ENCODE measurements around the gene NDUFB11.

GRCh38 chrX:47177079-47177478 lies 32.6 kb upstream of the NDUFB11 start:
- TF ChIP-seq CTCF (conservative IDR thresholded peaks at IDR 0.05; ENCODE audit: low read length): no peak
- TF ChIP-seq EZH2phosphoT487 (IDR thresholded peaks at IDR 0.05; ENCODE audit: borderline replicate concordance): no peak
